ENCODE data around the gene MEOX1. TPM values are rescaled to one million over a fixed set of nuclear protein-coding genes. Genes with fewer than 3 reads are reported as not detected.

Gene MEOX1
- total RNA-seq, 1 donor from 2014 or later: 1.8 TPM

GRCh38 chr17:43618276-43618675, 43.4 kb downstream of the MEOX1 start:
- Mint-ChIP-seq H3K27ac (no peak overlapping the region), H3K9me3 (no peaks in the 10 kb centered on the region), H3K4me1 (peaks cover 5% of the 10 kb centered on the region), H3K27me3 (ENCODE audit: low read depth) (no peaks in the 10 kb centered on the region), H3K4me3 (no peak overlapping the region), H3K36me3 (no peaks in the 10 kb centered on the region)
- DNase-seq (ENCODE audit: low spot score in 2 of 2, unreplicated experiment in 2 of 2): no peak
- TF ChIP-seq CTCF (IDR thresholded peaks at IDR 0.05; ENCODE audit: unreplicated experiment): no peak

- Mint-ChIP-seq H3K27me3 (ENCODE audit: low read depth) (no peaks in the 10 kb centered on the region), H3K4me1 (peaks cover 5% of the 10 kb centered on the region), H3K4me3 (no peak overlapping the region), H3K27ac (no peak overlapping the region), H3K36me3 (no peaks in the 10 kb centered on the region), H3K9me3 (no peaks in the 10 kb centered on the region)
- TF ChIP-seq CTCF (IDR thresholded peaks at IDR 0.05; ENCODE audit: unreplicated experiment): no peak
- no peak for DNase-seq (ENCODE audit: low spot score in 2 of 2, unreplicated experiment in 2 of 2)
Measured at GRCh38 chr17:43616852-43617251, 44.9 kb downstream of the MEOX1 start.

- Mint-ChIP-seq H3K4me3 (no peak overlapping the region), H3K27ac (no peak overlapping the region), H3K4me1 (peaks cover 5% of the 10 kb centered on the region), H3K9me3 (no peaks in the 10 kb centered on the region), H3K36me3 (no peaks in the 10 kb centered on the region), H3K27me3 (ENCODE audit: low read depth) (no peaks in the 10 kb centered on the region)
- DNase-seq (ENCODE audit: low spot score in 2 of 2, unreplicated experiment in 2 of 2): no peak
- TF ChIP-seq CTCF (IDR thresholded peaks at IDR 0.05; ENCODE audit: unreplicated experiment): no peak
Measured at GRCh38 chr17:43616421-43616820, 45.3 kb downstream of the MEOX1 start.

- no peak for TF ChIP-seq CTCF (IDR thresholded peaks at IDR 0.05; ENCODE audit: unreplicated experiment)
- H3K27ac Mint-ChIP-seq: no peak overlapping the region
- H3K4me1 Mint-ChIP-seq: peaks cover 5% of the 10 kb centered on the region
Measured at GRCh38 chr17:43616029-43616351, 45.7 kb downstream of the MEOX1 start.

GRCh38 chr17:43615330-43616028, 46.2 kb downstream of the MEOX1 start:
- no peak for DNase-seq (ENCODE audit: low spot score in 2 of 2, unreplicated experiment in 2 of 2)
- Mint-ChIP-seq H3K36me3 (no peaks in the 10 kb centered on the region), H3K4me1 (peaks cover 3% of the 10 kb centered on the region), H3K4me3 (no peak overlapping the region), H3K9me3 (no peaks in the 10 kb centered on the region), H3K27me3 (ENCODE audit: low read depth) (no peaks in the 10 kb centered on the region), H3K27ac (no peak overlapping the region)
- no peak for TF ChIP-seq CTCF (IDR thresholded peaks at IDR 0.05; ENCODE audit: unreplicated experiment)

More at GRCh38 chr17:43616029-43616351, 45.7 kb downstream of the MEOX1 start:
- no peak for DNase-seq (ENCODE audit: low spot score in 2 of 2, unreplicated experiment in 2 of 2)
- Mint-ChIP-seq H3K4me3 (no peak overlapping the region), H3K36me3 (no peaks in the 10 kb centered on the region), H3K9me3 (no peaks in the 10 kb centered on the region), H3K27me3 (ENCODE audit: low read depth) (no peaks in the 10 kb centered on the region)

- Mint-ChIP-seq H3K36me3 (no peaks in the 10 kb centered on the region), H3K4me1 (peaks cover 2% of the 10 kb centered on the region), H3K4me3 (no peak overlapping the region), H3K9me3 (peaks cover 3% of the 10 kb centered on the region), H3K27ac (no peak overlapping the region), H3K27me3 (ENCODE audit: low read depth) (no peaks in the 10 kb centered on the region)
- no peak for TF ChIP-seq CTCF (IDR thresholded peaks at IDR 0.05; ENCODE audit: unreplicated experiment)
- DNase-seq (ENCODE audit: low spot score in 2 of 2, unreplicated experiment in 2 of 2): no peak
Measured at GRCh38 chr17:43614561-43614960, 47.2 kb downstream of the MEOX1 start.
